Endothelial cell of umbilical vein (primary cell): ENCODE results near the gene CFAP210. TPM values are rescaled to one million over a fixed set of nuclear protein-coding genes. Genes with fewer than 3 reads are reported as not detected.

Source experiments
- BruUV-seq: library from RNA; stranded (reverse); fragments of 400-500 nt; replicated peaks from 2 replicates; lab custom pipeline; 2021; lab: Mats Ljungman, UMichigan
- CTCF ChIA-PET: fragments of 300-600, 350-600 bp; sonication (Branson Sonifier 250); formaldehyde crosslinking; loops from one replicate; lab custom pipeline; 2021; ENCODE audit warnings: antibody characterized with exemption, inconsistent platforms; lab: Charles Lee
- POLR2A ChIA-PET: fragments of 300-600, 350-600 bp; sonication (Branson Sonifier 250); formaldehyde crosslinking; loops from one replicate; lab custom pipeline; 2021; ENCODE audit warnings: antibody characterized with exemption, inconsistent platforms; lab: Charles Lee
- DNase-seq: peaks from one replicate; pipeline ENCODE4 v3.0.0-alpha.2; 2011; ENCODE audit warnings: low read depth, low spot score
- FAIRE-seq: peaks from 2 replicates; lab custom pipeline; 2011; peaks lifted over from hg19 to GRCh38; lab: Jason Lieb, UNC
- H2AFZ ChIP-seq: 2 replicates; pipeline ENCODE4 v1.6.0; 2012; ENCODE audit warnings: low read depth, low read length, control low read depth, inconsistent platforms
- H3K27ac ChIP-seq: 2 replicates; pipeline ENCODE4 v1.5.1; 2011; ENCODE audit warnings: low read depth, mild to moderate bottlenecking, control low read depth, low read length, moderate library complexity; ENCODE audit not compliant: insufficient read depth
- H3K27me3 ChIP-seq, 2 experiments: 2 replicates each; pipeline versions ENCODE4 v1.6.0 to v1.6.1; 2011; ENCODE audit warnings: low read length in 2 of 2, mixed read lengths in 1 of 2; ENCODE audit not compliant: control insufficient read depth in 2 of 2, insufficient read depth in 2 of 2
- H3K36me3 ChIP-seq, 2 experiments: 2 replicates in 1 of 2; 3 replicates in 1 of 2; pipeline ENCODE4 v1.5.1; 2011; ENCODE audit warnings: low read length in 2 of 2, mild to moderate bottlenecking in 1 of 2, moderate library complexity in 1 of 2; ENCODE audit not compliant: control insufficient read depth in 2 of 2, insufficient read depth in 2 of 2; ENCODE audit errors: extremely low read depth in 1 of 2
- H3K4me1 ChIP-seq: 3 replicates; pipeline ENCODE4 v1.5.1; 2011; ENCODE audit warnings: mild to moderate bottlenecking, low read length; ENCODE audit not compliant: control insufficient read depth, insufficient read depth; ENCODE audit errors: extremely low read depth
- H3K4me2 ChIP-seq: 2 replicates; pipeline ENCODE4 v1.6.1; 2011; ENCODE audit warnings: low read length, control low read depth, mixed read lengths; ENCODE audit not compliant: insufficient read depth
- H3K4me3 ChIP-seq, 3 experiments: fragments of 200-600 bp in 1 of 3; sonication (generic), shearing (Covaris generic) in 1 of 3; replicated peaks in 1 of 3; 2 replicates each; pipeline ENCODE4 v1.5.1; 2011 to 2016; ENCODE audit warnings: control low read depth in 3 of 3, low read length in 3 of 3, mild to moderate bottlenecking in 2 of 3, inconsistent platforms in 1 of 3, low read depth in 1 of 3, moderate library complexity in 1 of 3; ENCODE audit not compliant: insufficient read depth in 1 of 3
- H3K79me2 ChIP-seq: 2 replicates; pipeline ENCODE4 v1.6.0; 2012; ENCODE audit warnings: low read length, inconsistent platforms; ENCODE audit not compliant: control insufficient read depth, insufficient read depth
- H3K9ac ChIP-seq: replicated peaks from 2 replicates; pipeline ENCODE3; 2011; ENCODE audit warnings: low read length, control low read depth; ENCODE audit not compliant: insufficient read depth; ENCODE audit errors: extremely low read depth
- H3K9me1 ChIP-seq: replicated peaks from 3 replicates; pipeline ENCODE4 v1.6.0; 2011; ENCODE audit warnings: mild to moderate bottlenecking, low read length; ENCODE audit not compliant: control insufficient read depth, insufficient read depth; ENCODE audit errors: extremely low read depth
- H3K9me3 ChIP-seq: replicated peaks from 2 replicates; pipeline ENCODE4 v1.5.1; 2012; ENCODE audit warnings: low read length, inconsistent platforms; ENCODE audit not compliant: control insufficient read depth, insufficient read depth
- H4K20me1 ChIP-seq: replicated peaks from 2 replicates; pipeline ENCODE3; 2011; ENCODE audit warnings: mild to moderate bottlenecking, low read length; ENCODE audit not compliant: control insufficient read depth, insufficient read depth; ENCODE audit errors: extremely low read depth
- EZH2 ChIP-seq: IDR thresholded peaks from 2 replicates; pipeline ENCODE4 v1.6.1; 2012; ENCODE audit warnings: borderline replicate concordance, low read depth, mild to moderate bottlenecking, moderate library complexity, low read length, inconsistent platforms; ENCODE audit not compliant: severe bottlenecking
- FOS ChIP-seq: IDR thresholded peaks from 2 replicates; pipeline ENCODE4 v1.6.1; 2011; ENCODE audit warnings: mild to moderate bottlenecking, low read length, moderate library complexity, borderline replicate concordance; ENCODE audit not compliant: insufficient read depth
- GATA2 ChIP-seq: IDR thresholded peaks from 2 replicates; pipeline ENCODE4 v1.7.0; 2011; ENCODE audit warnings: low read depth, mild to moderate bottlenecking, moderate library complexity, mixed read lengths, low read length; ENCODE audit not compliant: insufficient read length, insufficient read depth
- JUN ChIP-seq: IDR thresholded peaks from 2 replicates; pipeline ENCODE4 v1.6.1; 2011; ENCODE audit warnings: borderline replicate concordance, low read depth; ENCODE audit not compliant: insufficient read length, insufficient read depth
- MYC ChIP-seq: IDR thresholded peaks from one replicate; pipeline ENCODE4 v1.6.1; 2011; ENCODE audit warnings: mild to moderate bottlenecking, low read depth, low read length
- POLR2A ChIP-seq: IDR thresholded peaks from 2 replicates; pipeline ENCODE4 v1.6.1; 2012; ENCODE audit warnings: low read depth, mild to moderate bottlenecking, control low read depth, low read length
- POLR2AphosphoS5 ChIP-seq: IDR thresholded peaks from 2 replicates; pipeline ENCODE4 v1.6.1; 2012; ENCODE audit warnings: low read depth, mild to moderate bottlenecking, control low read depth, low read length, moderate library complexity; ENCODE audit not compliant: insufficient read depth
- dilution Hi-C: fragments of 300-500 bp; cut with MboI; formaldehyde crosslinking; loops from one replicate; pipeline ENCODE4 v1.15.0; 2019; ENCODE audit warnings: low sequenced_read_pairs; ENCODE audit not compliant: extremely low pct_ligation_motif_present
- intact Hi-C: fragments of 100-400 bp; cut with micrococcal nuclease; formaldehyde crosslinking; loops from one replicate; pipeline ENCODE4 v1.10.0; 2022
- polyA plus RNA-seq, 4 experiments: library from polyadenylated mRNA; depleted of rRNA in 3 of 4; stranded (reverse) in 3 of 4; unstranded in 1 of 4; fragments of >200 nt; gene quantifications; 2 replicates each; pipeline versions ENCODE4 v1.2.1 to v1.2.3, GENCODE V29; 2011 to 2012; ENCODE audit warnings: missing spikeins in 1 of 4
- total RNA-seq: library from RNA; stranded (reverse); gene quantifications from 2 replicates; pipeline ENCODE4 v1.2.3, GENCODE V29; 2021
- TF ChIP-seq, protein P1 (sequence below): IDR thresholded peaks from 2 replicates; pipeline ENCODE4 v1.6.1; 2011; ENCODE audit not compliant: insufficient read depth, insufficient read length
- TF ChIP-seq, protein P2 (sequence below), 2 donors: IDR thresholded peaks; 1 replicate in 1 of 2; 2 replicates in 1 of 2; pipeline ENCODE4 v1.5.1; 2011; ENCODE audit warnings: low read length in 2 of 2, mild to moderate bottlenecking in 2 of 2, moderate library complexity in 2 of 2, control low read depth in 1 of 2, inconsistent platforms in 1 of 2, low read depth in 1 of 2; ENCODE audit not compliant: insufficient read depth in 1 of 2; ENCODE audit errors: extremely low read depth in 1 of 2

The CFAP210 gene
- total and polyA plus RNA-seq, 2 donors (not counting 3 experiments of a cell fraction or from before 2014, with no cell fraction given) = not detected

DNA sequence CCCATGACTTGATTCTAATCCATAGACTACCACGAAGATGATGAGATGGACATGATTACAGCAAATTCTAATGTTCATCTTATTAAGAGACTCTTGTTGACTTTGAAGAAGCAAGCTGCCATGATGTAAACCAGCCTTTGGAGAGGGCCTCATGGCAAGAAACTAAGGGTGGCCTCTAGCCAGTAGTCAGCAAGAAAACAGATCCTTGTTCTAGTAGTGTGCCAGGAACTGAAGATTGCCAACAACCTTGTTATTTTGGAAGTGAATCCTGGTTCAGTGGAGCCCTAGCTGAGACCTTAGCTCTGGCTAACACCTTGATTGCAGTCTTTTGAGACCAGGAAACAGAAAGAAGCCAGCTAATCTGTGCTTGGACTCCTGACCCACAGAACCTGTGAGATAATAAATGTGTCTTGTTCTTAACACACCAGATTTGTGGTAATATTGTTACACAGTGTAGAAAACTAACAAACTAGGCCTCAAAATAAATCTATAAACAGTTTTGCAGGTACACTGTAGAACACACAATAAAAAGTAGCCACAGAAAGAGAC lies 10.0 kb upstream of the CFAP210 start:
- H3K27ac ChIP-seq = no peak overlapping the region
- no peaks in the 10 kb centered on the region for H3K9me1 ChIP-seq
- POLR2A ChIA-PET = no interaction called here
- H3K9ac ChIP-seq = no peak overlapping the region
- DNase-seq = no peak
- H3K4me1 ChIP-seq = no peaks in the 10 kb centered on the region
- no TSS peak for BruUV-seq
- FAIRE-seq = no peak
- dilution Hi-C loops = no loop called here
- H3K36me3 ChIP-seq = no peaks in the 10 kb centered on the region
- H3K9me3 ChIP-seq = no peaks in the 10 kb centered on the region
- intact Hi-C loops = no loop called here
- CTCF ChIA-PET = interaction anchor here (0.6 kb wide), 1 partner anchor 10 kb away, joined by 3 read pairs; no protein-coding TSS in a partner anchor
- H3K79me2 ChIP-seq = no peaks in the 10 kb centered on the region
- no peak overlapping the region for H3K4me2 ChIP-seq
- no peak overlapping the region for H3K4me3 ChIP-seq
- no peaks in the 10 kb centered on the region for H3K27me3 ChIP-seq
- no peaks in the 10 kb centered on the region for H4K20me1 ChIP-seq
- TF ChIP-seq FOS (no peak), MYC (no peak), JUN (no peak), GATA2 (no peak), EZH2 (no peak), POLR2AphosphoS5 (no peak), POLR2A (no peak)
- TF ChIP-seq, protein P1, sequence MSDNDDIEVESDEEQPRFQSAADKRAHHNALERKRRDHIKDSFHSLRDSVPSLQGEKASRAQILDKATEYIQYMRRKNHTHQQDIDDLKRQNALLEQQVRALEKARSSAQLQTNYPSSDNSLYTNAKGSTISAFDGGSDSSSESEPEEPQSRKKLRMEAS = no peak
- TF ChIP-seq, protein P2, sequence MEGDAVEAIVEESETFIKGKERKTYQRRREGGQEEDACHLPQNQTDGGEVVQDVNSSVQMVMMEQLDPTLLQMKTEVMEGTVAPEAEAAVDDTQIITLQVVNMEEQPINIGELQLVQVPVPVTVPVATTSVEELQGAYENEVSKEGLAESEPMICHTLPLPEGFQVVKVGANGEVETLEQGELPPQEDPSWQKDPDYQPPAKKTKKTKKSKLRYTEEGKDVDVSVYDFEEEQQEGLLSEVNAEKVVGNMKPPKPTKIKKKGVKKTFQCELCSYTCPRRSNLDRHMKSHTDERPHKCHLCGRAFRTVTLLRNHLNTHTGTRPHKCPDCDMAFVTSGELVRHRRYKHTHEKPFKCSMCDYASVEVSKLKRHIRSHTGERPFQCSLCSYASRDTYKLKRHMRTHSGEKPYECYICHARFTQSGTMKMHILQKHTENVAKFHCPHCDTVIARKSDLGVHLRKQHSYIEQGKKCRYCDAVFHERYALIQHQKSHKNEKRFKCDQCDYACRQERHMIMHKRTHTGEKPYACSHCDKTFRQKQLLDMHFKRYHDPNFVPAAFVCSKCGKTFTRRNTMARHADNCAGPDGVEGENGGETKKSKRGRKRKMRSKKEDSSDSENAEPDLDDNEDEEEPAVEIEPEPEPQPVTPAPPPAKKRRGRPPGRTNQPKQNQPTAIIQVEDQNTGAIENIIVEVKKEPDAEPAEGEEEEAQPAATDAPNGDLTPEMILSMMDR (IDR thresholded peaks at IDR 0.05; ENCODE audit: extremely low read depth in 1 of 2, insufficient read depth in 1 of 2, low read depth in 1 of 2, low read length in 2 of 2) = no peak
- H2AFZ ChIP-seq = no peak overlapping the region
